ENCODE results near the gene CYP4B1. TPM values are rescaled to one million over a fixed set of nuclear protein-coding genes. Genes with fewer than 3 reads are reported as not detected.

CYP4B1 gene
- total RNA-seq, 1 experiment from 2014 or later, result not detected

DNA sequence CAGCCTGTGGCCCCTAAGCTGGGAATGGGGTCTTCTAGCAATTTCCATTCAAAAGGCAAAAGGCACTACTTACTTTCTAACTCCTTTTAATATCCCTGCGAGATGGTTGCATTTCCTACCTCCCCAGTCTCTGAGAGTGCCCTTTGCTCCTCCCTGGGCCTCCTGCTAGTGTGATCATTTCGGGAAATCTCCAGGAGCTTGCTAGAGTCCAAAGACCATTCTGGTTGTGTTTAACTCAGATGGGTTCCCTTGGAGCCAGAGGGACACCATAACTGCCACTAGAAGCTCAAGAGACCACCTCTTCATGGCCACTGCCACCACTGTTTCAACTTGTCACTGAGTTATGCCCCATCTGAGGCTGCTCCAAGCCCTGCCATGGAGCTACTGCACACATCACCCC lies 34.4 kb upstream of the CYP4B1 start:
- Mint-ChIP-seq H3K4me3 (no peak overlapping the region), H3K36me3 (ENCODE audit: insufficient read depth in 1 of 3, low read depth in 3 of 3) (peaks cover under 1 to 11% (median 7%) of the 10 kb centered on the region in 3 experiments; a peak in 6 of 7 replicates), H3K9me3 (peaks cover 12 to 32% of the 10 kb centered on the region in 2 experiments), H3K4me1 (peaks cover 0 to 2% of the 10 kb centered on the region in 2 experiments; a peak in 2 of 4 replicates), H3K27ac (no peak overlapping the region), H3K27me3 (ENCODE audit: low read depth) (peaks cover 14% of the 10 kb centered on the region)
- Histone ChIP-seq H4K91ac (ENCODE audit: insufficient read length, low read depth, low read length) (no peak overlapping the region), H3K9me3 (ENCODE audit: control insufficient read depth, low read depth, low read length) (peaks cover 12% of the 10 kb centered on the region), H3K27ac (ENCODE audit: insufficient read length, low read depth, low read length) (no peak overlapping the region), H2BK12ac (ENCODE audit: insufficient read length, low read depth, low read length) (no peak overlapping the region), H2BK5ac (ENCODE audit: insufficient read length, low read length) (no peak overlapping the region), H2BK120ac (ENCODE audit: low read depth, low read length, poor library complexity, severe bottlenecking) (no peak overlapping the region), H2BK15ac (ENCODE audit: low read depth, low read length) (no peak overlapping the region), H3K4ac (ENCODE audit: low read depth, low read length) (no peak overlapping the region), H3K27me3 (ENCODE audit: insufficient read depth, low read length) (no peaks in the 10 kb centered on the region), H3K79me2 (ENCODE audit: insufficient read depth, low read length) (no peaks in the 10 kb centered on the region), H2AFZ (ENCODE audit: low read length) (no peak overlapping the region), H4K8ac (replicated peaks; ENCODE audit: insufficient read length, low read depth, low read length) (no peak overlapping the region), H3K18ac (ENCODE audit: insufficient read length, low read depth, low read length) (no peak overlapping the region), H4K20me1 (ENCODE audit: control insufficient read depth, insufficient read depth, insufficient read length) (no peaks in the 10 kb centered on the region), H2AK5ac (ENCODE audit: insufficient read length, low read length) (no peak overlapping the region), H3K14ac (ENCODE audit: insufficient read depth, low read length) (peak overlapping the region; percentile 35; the same call in 1 of the 2 replicates), H3K23me2 (ENCODE audit: insufficient read length, low read depth, low read length, poor library complexity, severe bottlenecking) (no peaks in the 10 kb centered on the region), H3K9ac (ENCODE audit: extremely low read depth, insufficient read length, low read length) (no peak overlapping the region), H3K79me1 (ENCODE audit: insufficient read depth, low read depth, low read length, poor library complexity, severe bottlenecking) (no peaks in the 10 kb centered on the region), H2BK20ac (ENCODE audit: low read depth, low read length, poor library complexity, severe bottlenecking) (no peak overlapping the region), H3K23ac (ENCODE audit: insufficient read length, low read depth, low read length) (no peak overlapping the region), H3K4me2 (ENCODE audit: insufficient read depth, insufficient read length, low read length) (no peak overlapping the region), H4K5ac (ENCODE audit: insufficient read length, low read depth, low read length) (no peak overlapping the region), H3T11ph (ENCODE audit: low read length) (no peak overlapping the region), H3K4me1 (ENCODE audit: insufficient read depth, low read length) (no peaks in the 10 kb centered on the region), H3K56ac (ENCODE audit: insufficient read length, low read depth, low read length) (no peak overlapping the region)
- DNase-seq, result no peak
- TF ChIP-seq, protein P1, sequence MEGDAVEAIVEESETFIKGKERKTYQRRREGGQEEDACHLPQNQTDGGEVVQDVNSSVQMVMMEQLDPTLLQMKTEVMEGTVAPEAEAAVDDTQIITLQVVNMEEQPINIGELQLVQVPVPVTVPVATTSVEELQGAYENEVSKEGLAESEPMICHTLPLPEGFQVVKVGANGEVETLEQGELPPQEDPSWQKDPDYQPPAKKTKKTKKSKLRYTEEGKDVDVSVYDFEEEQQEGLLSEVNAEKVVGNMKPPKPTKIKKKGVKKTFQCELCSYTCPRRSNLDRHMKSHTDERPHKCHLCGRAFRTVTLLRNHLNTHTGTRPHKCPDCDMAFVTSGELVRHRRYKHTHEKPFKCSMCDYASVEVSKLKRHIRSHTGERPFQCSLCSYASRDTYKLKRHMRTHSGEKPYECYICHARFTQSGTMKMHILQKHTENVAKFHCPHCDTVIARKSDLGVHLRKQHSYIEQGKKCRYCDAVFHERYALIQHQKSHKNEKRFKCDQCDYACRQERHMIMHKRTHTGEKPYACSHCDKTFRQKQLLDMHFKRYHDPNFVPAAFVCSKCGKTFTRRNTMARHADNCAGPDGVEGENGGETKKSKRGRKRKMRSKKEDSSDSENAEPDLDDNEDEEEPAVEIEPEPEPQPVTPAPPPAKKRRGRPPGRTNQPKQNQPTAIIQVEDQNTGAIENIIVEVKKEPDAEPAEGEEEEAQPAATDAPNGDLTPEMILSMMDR (conservative IDR thresholded peaks at IDR 0.05), result no peak
- no CpG with 5 or more reads among the region's 2 CpGs for WGBS (ENCODE audit: extremely low coverage, insufficient read length, low lambda C conversion rate)
